ENCODE results near the gene CHD2. TPM values are rescaled to one million over a fixed set of nuclear protein-coding genes. Genes with fewer than 3 reads are reported as not detected.

Gene CHD2
- total RNA-seq, 1 experiment from 2014 or later: 129 TPM

- peaks cover 24% of the 10 kb centered on the region for H3K4me1 Mint-ChIP-seq (ENCODE audit: insufficient read depth, unreplicated experiment)
- H3K4me3 Mint-ChIP-seq (ENCODE audit: unreplicated experiment): no peak overlapping the region
- H3K27me3 Mint-ChIP-seq (ENCODE audit: insufficient read depth, unreplicated experiment): no peaks in the 10 kb centered on the region
- no peaks in the 10 kb centered on the region for H3K9me3 Mint-ChIP-seq (ENCODE audit: unreplicated experiment)
- peaks cover 2% of the 10 kb centered on the region for H3K36me3 Mint-ChIP-seq (ENCODE audit: insufficient read depth, unreplicated experiment)
- no peak for TF ChIP-seq CTCF (IDR thresholded peaks at IDR 0.05; ENCODE audit: unreplicated experiment)
- H3K27ac Mint-ChIP-seq (ENCODE audit: low read depth, unreplicated experiment): no peak overlapping the region
- DNase-seq (ENCODE audit: unreplicated experiment): no peak
- CTCF ChIA-PET: interaction anchor here (0.5 kb wide), 1 partner anchor 68 kb away, joined by 5 read pairs; no protein-coding TSS in a partner anchor
- POLR2A ChIA-PET: interaction anchor here (0.6 to 9.2 kb wide), 2 partner anchors 56 to 840 kb away, joined by 3 to 357 read pairs; no protein-coding TSS in a partner anchor
- intact Hi-C loops (cut with micrococcal nuclease): no loop called here
- BruUV-seq (replicated peaks): no TSS peak
Measured at GRCh38 chr15:92877000-92877399, 23.1 kb upstream of the CHD2 start.

- Mint-ChIP-seq H3K27ac (ENCODE audit: low read depth, unreplicated experiment) (no peak overlapping the region), H3K27me3 (ENCODE audit: insufficient read depth, unreplicated experiment) (no peaks in the 10 kb centered on the region), H3K36me3 (ENCODE audit: insufficient read depth, unreplicated experiment) (peaks cover 6% of the 10 kb centered on the region), H3K4me1 (ENCODE audit: insufficient read depth, unreplicated experiment) (peaks cover 25% of the 10 kb centered on the region), H3K4me3 (ENCODE audit: unreplicated experiment) (no peak overlapping the region), H3K9me3 (ENCODE audit: unreplicated experiment) (no peaks in the 10 kb centered on the region)
- TF ChIP-seq CTCF (IDR thresholded peaks at IDR 0.05; ENCODE audit: unreplicated experiment): no peak
- ChIA-PET POLR2A (interaction anchor here (0.6 to 12.6 kb wide), 4 partner anchors 27 to 1176 kb away, joined by 3 to 850 read pairs (median 184); partner anchors contain the start of gene CHD2), CTCF (interaction anchor here (0.5 to 0.6 kb wide), 2 partner anchors 68 to 1376 kb away, joined by 4 to 5 read pairs; no protein-coding TSS in a partner anchor)
- intact Hi-C loops (cut with micrococcal nuclease): no loop called here
- DNase-seq (ENCODE audit: unreplicated experiment): no peak
- no TSS peak for BruUV-seq (replicated peaks)
Measured at GRCh38 chr15:92877416-92877815, 22.7 kb upstream of the CHD2 start.

- H3K4me1 Mint-ChIP-seq (ENCODE audit: insufficient read depth, unreplicated experiment): peaks cover 25% of the 10 kb centered on the region
- H3K27me3 Mint-ChIP-seq (ENCODE audit: insufficient read depth, unreplicated experiment): no peaks in the 10 kb centered on the region
- H3K27ac Mint-ChIP-seq (ENCODE audit: low read depth, unreplicated experiment): no peak overlapping the region
- H3K36me3 Mint-ChIP-seq (ENCODE audit: insufficient read depth, unreplicated experiment): peaks cover 15% of the 10 kb centered on the region
- no peak overlapping the region for H3K4me3 Mint-ChIP-seq (ENCODE audit: unreplicated experiment)
- no TSS peak for BruUV-seq (replicated peaks)
- CTCF ChIA-PET: interaction anchor here (2.1 kb wide), 1 partner anchor 9 kb away, joined by 5 read pairs; no protein-coding TSS in a partner anchor
- POLR2A ChIA-PET: interaction anchor here (0.6 to 12.6 kb wide), 8 partner anchors 9 to 97 kb away, joined by 4 to 850 read pairs (median 246); partner anchors contain the start of gene CHD2
- TF ChIP-seq CTCF (IDR thresholded peaks at IDR 0.05; ENCODE audit: unreplicated experiment): no peak
- DNase-seq (ENCODE audit: unreplicated experiment): no peak
- intact Hi-C loops (cut with micrococcal nuclease): no loop called here
- no peaks in the 10 kb centered on the region for H3K9me3 Mint-ChIP-seq (ENCODE audit: unreplicated experiment)
Measured at GRCh38 chr15:92878593-92879053, 21.5 kb upstream of the CHD2 start.

GRCh38 chr15:92879949-92880725 is 20.0 kb upstream of the CHD2 start:
- CTCF ChIA-PET: interaction anchor here (0.6 to 2.1 kb wide), 5 partner anchors 10 to 83 kb away, joined by 3 to 5 read pairs (median 3); no protein-coding TSS in a partner anchor

More at GRCh38 chr15:92879949-92880725, 20.0 kb upstream of the CHD2 start:
- Mint-ChIP-seq H3K9me3 (ENCODE audit: unreplicated experiment) (no peaks in the 10 kb centered on the region), H3K36me3 (ENCODE audit: insufficient read depth, unreplicated experiment) (peaks cover 31% of the 10 kb centered on the region), H3K4me3 (ENCODE audit: unreplicated experiment) (no peak overlapping the region), H3K27ac (ENCODE audit: low read depth, unreplicated experiment) (peak overlapping the region; percentile 98), H3K4me1 (ENCODE audit: insufficient read depth, unreplicated experiment) (peaks cover 25% of the 10 kb centered on the region), H3K27me3 (ENCODE audit: insufficient read depth, unreplicated experiment) (no peaks in the 10 kb centered on the region)
- POLR2A ChIA-PET: interaction anchor here (0.5 to 19.2 kb wide), 8 partner anchors 10 to 82 kb away, joined by 3 to 1025 read pairs (median 278); partner anchors contain the start of gene CHD2
- intact Hi-C loops (cut with micrococcal nuclease): no loop called here
- DNase-seq (ENCODE audit: unreplicated experiment): no peak
- TF ChIP-seq CTCF (IDR thresholded peaks at IDR 0.05; ENCODE audit: unreplicated experiment): no peak
- BruUV-seq (replicated peaks): no TSS peak

Data from MCF 10A (cell line).